ENCODE measurements around the gene VGF.

GRCh38 chr7:101212014-101212413 is 46.6 kb upstream of the VGF start:
- TF ChIP-seq CTCF (IDR thresholded peaks at IDR 0.05; ENCODE audit: extremely low read depth in 1 of 2, insufficient read depth in 1 of 2, low read depth in 1 of 2, low read length in 2 of 2) (no peak), POLR2A (IDR thresholded peaks at IDR 0.05; ENCODE audit: low read depth, low read length) (no peak), POLR2AphosphoS5 (IDR thresholded peaks at IDR 0.05; ENCODE audit: insufficient read depth, low read depth, low read length) (no peak), EZH2 (IDR thresholded peaks at IDR 0.05; ENCODE audit: borderline replicate concordance, low read depth, low read length, severe bottlenecking) (no peak), GATA2 (IDR thresholded peaks at IDR 0.05; ENCODE audit: insufficient read depth, insufficient read length, low read depth, low read length) (no peak), MYC (IDR thresholded peaks at IDR 0.05; ENCODE audit: low read depth, low read length) (no peak), JUN (IDR thresholded peaks at IDR 0.05; ENCODE audit: borderline replicate concordance, insufficient read depth, insufficient read length, low read depth) (no peak)

Data from endothelial cell of umbilical vein (primary cell).